GM12878 (cell line): ENCODE data around the gene RPS28. TPM values are rescaled to one million over a fixed set of nuclear protein-coding genes. Genes with fewer than 3 reads are reported as not detected.

Source experiments
- ATF7 ChIP-seq: fragments of 450-650 bp; IDR thresholded peaks from 2 replicates; pipeline ENCODE4 v1.6.1; 2016; ENCODE audit warnings: low read depth, mild to moderate bottlenecking
- CBX5 ChIP-seq: sonication (generic); IDR thresholded peaks from 2 replicates; pipeline ENCODE4 v1.6.1; 2016; ENCODE audit warnings: low read depth, moderate library complexity, mild to moderate bottlenecking, inconsistent platforms
- CEBPZ ChIP-seq: fragments of 150-350 bp; IDR thresholded peaks from 2 replicates; pipeline ENCODE4 v1.6.1; 2016; ENCODE audit warnings: low read depth, low read length
- CREB1 ChIP-seq: IDR thresholded peaks from 2 replicates; pipeline ENCODE4 v1.6.1; 2012; ENCODE audit warnings: low read depth, mild to moderate bottlenecking, inconsistent platforms
- CREM ChIP-seq: IDR thresholded peaks from 2 replicates; pipeline ENCODE4 v1.6.1; 2014; ENCODE audit warnings: antibody characterized with exemption, low read depth
- ESRRA ChIP-seq: IDR thresholded peaks from 2 replicates; pipeline ENCODE4 v1.6.1; 2012; ENCODE audit warnings: mild to moderate bottlenecking, low read length, improper control_type of control experiment
- FOXM1 ChIP-seq: IDR thresholded peaks from 2 replicates; pipeline ENCODE4 v1.6.1; 2012; ENCODE audit warnings: low read depth, mild to moderate bottlenecking, inconsistent platforms, low read length, moderate library complexity
- GATAD2B ChIP-seq: fragments of 450-650 bp; conservative IDR thresholded peaks from 2 replicates; pipeline ENCODE4 v1.6.1; 2017; ENCODE audit warnings: low read depth, mild to moderate bottlenecking, moderate library complexity
- IKZF1 ChIP-seq: fragments of 450-650 bp; conservative IDR thresholded peaks from 2 replicates; pipeline ENCODE4 v1.6.1; 2017; ENCODE audit warnings: antibody characterized with exemption, mild to moderate bottlenecking
- IKZF2 ChIP-seq, 2 experiments: fragments of 450-650 bp; IDR thresholded peaks; 2 replicates each; pipeline ENCODE4 v1.6.1; 2017; ENCODE audit warnings: mild to moderate bottlenecking in 2 of 2, moderate library complexity in 2 of 2
- MTA3 ChIP-seq: IDR thresholded peaks from 2 replicates; pipeline ENCODE4 v1.6.1; 2012; ENCODE audit warnings: low read length, inconsistent platforms, borderline replicate concordance
- MXI1 ChIP-seq: fragments of 150-350 bp; IDR thresholded peaks from 2 replicates; pipeline ENCODE4 v1.6.1; 2011; ENCODE audit warnings: low read depth, mild to moderate bottlenecking, inconsistent platforms, low read length, improper control_type of control experiment
- NBN ChIP-seq: fragments of 450-650 bp; IDR thresholded peaks from 2 replicates; pipeline ENCODE4 v1.6.1; 2016
- POLR2AphosphoS5 ChIP-seq: IDR thresholded peaks from 2 replicates; pipeline ENCODE4 v1.6.1; 2011; ENCODE audit warnings: mild to moderate bottlenecking, low read length, inconsistent platforms
- RBBP5 ChIP-seq: fragments of 200-600 bp; sonication (generic); conservative IDR thresholded peaks from 2 replicates; pipeline ENCODE4 v1.6.1; 2016
- RELA ChIP-seq: fragments of 450-650 bp; IDR thresholded peaks from 2 replicates; pipeline ENCODE4 v1.8.0; 2014; ENCODE audit warnings: borderline replicate concordance; ENCODE audit not compliant: partially characterized antibody
- RUNX3 ChIP-seq: IDR thresholded peaks from 2 replicates; pipeline ENCODE4 v1.6.1; 2012; ENCODE audit warnings: low read length, inconsistent platforms
- SKIL ChIP-seq: fragments of 450-650 bp; IDR thresholded peaks from 2 replicates; pipeline ENCODE4 v1.6.1; 2017; ENCODE audit warnings: mild to moderate bottlenecking, low read depth, inconsistent platforms; ENCODE audit not compliant: poor library complexity, severe bottlenecking
- SMAD1 ChIP-seq: fragments of 450-650 bp; IDR thresholded peaks from 2 replicates; pipeline ENCODE4 v1.6.1; 2018; ENCODE audit warnings: mild to moderate bottlenecking, low read depth; ENCODE audit not compliant: partially characterized antibody
- SPI1 ChIP-seq: IDR thresholded peaks from 2 replicates; pipeline ENCODE4 v1.6.1; 2011; ENCODE audit warnings: low read depth, mild to moderate bottlenecking, low read length, moderate library complexity, borderline replicate concordance; ENCODE audit not compliant: insufficient read depth
- TCF12 ChIP-seq: IDR thresholded peaks from 2 replicates; pipeline ENCODE4 v1.6.1; 2011; ENCODE audit warnings: low read depth, mild to moderate bottlenecking, low read length
- TCF3 ChIP-seq: IDR thresholded peaks from 2 replicates; pipeline ENCODE4 v1.6.1; 2012; ENCODE audit warnings: low read depth, mild to moderate bottlenecking, low read length, borderline replicate concordance; ENCODE audit not compliant: insufficient read depth
- TCF7 ChIP-seq: IDR thresholded peaks from 2 replicates; pipeline ENCODE4 v1.6.1; 2014; ENCODE audit warnings: antibody characterized with exemption, borderline replicate concordance
- YY1 ChIP-seq: IDR thresholded peaks from 2 replicates; pipeline ENCODE4 v1.6.1; 2011; ENCODE audit warnings: low read depth, mild to moderate bottlenecking, low read length
- ZNF274 ChIP-seq: IDR thresholded peaks from one replicate; pipeline ENCODE4 v1.8.0; 2011; ENCODE audit not compliant: insufficient read length, insufficient read depth
- ZNF622 ChIP-seq: fragments of 450-650 bp; IDR thresholded peaks from 2 replicates; pipeline ENCODE4 v1.6.1; 2017; ENCODE audit warnings: mild to moderate bottlenecking, inconsistent platforms
- polyA plus RNA-seq, 11 experiments: library from polyadenylated mRNA; depleted of rRNA in 4 of 11; unstranded in 6 of 11; stranded (reverse) in 5 of 11; fragments of >200 nt; fragmentation: Nextera tagmentation in 4 of 11; fragmentation: Illumina TruSeq in 1 of 11; extraction: Ambion mirVana in 4 of 11; extraction: Trizol in 1 of 11; gene quantifications; 1 replicate in 1 of 11; 2 replicates in 10 of 11; pipeline versions ENCODE4 v1.2.1 to v1.2.3, GENCODE V29; 2011 to 2016; ENCODE audit warnings: inconsistent platforms in 2 of 11, missing spikeins in 2 of 11, low read depth in 1 of 11
- total RNA-seq, 4 experiments: library from RNA; depleted of rRNA in 3 of 4; stranded (reverse); fragments of >200 nt in 3 of 4; fragmentation: Illumina TruSeq in 1 of 4; extraction: Trizol in 1 of 4; gene quantifications; 2 replicates each; pipeline versions ENCODE4 v1.2.1 to v1.2.3, GENCODE V29; 2013 to 2021

Gene RPS28
- total and polyA plus RNA-seq, 10 of the 15 experiments (the other 5 are each of a cell fraction or from before 2014, with no cell fraction given), result 422 to 3,905 (median 1,580) TPM

GRCh38 chr19:8321067-8321985 is at the start of gene RPS28, which contains the start of gene NDUFA7 (continued):
- TF ChIP-seq CEBPZ (peak; percentile 7; the same call in 1 of the 2 replicates), RBBP5 (no peak), TCF3 (peak; percentile 68; the same call in 1 of the 2 replicates), NBN (peak; percentile 81), RELA (peak; percentile 85), CREM (peak; percentile 98), GATAD2B (peak; percentile 46; the same call in 1 of the 2 replicates), RUNX3 (peak; percentile 56), MXI1 (peak; percentile 87), ZNF274 (no peak), CREB1 (peak; percentile 98), YY1 (peak; percentile 98), TCF7 (no peak), IKZF2 (IDR thresholded peaks at IDR 0.05) (peak in 1 of 2 experiments; percentile 7; a peak in 2 of 4 replicates), TCF12 (0 out of 2 replicates have a peak, but pooled peaks have one; percentile 45), POLR2AphosphoS5 (peak; percentile 89), IKZF1 (peak; percentile 84), ESRRA (0 out of 2 replicates have a peak, but pooled peaks have one; percentile 50), SPI1 (peak; percentile 67; the same call in 1 of the 2 replicates), ZNF622 (no peak), FOXM1 (no peak), ATF7 (peak; percentile 85), CBX5 (no peak), MTA3 (no peak), SMAD1 (no peak), SKIL (no peak)
